HG03108 (cell line): ENCODE measurements around the gene LDB1.

Experiments
- ATAC-seq: cut with Tn5 transposase; IDR thresholded peaks from one replicate; pipeline ENCODE4 v1.9.1; 2021; ENCODE audit warnings: moderate library complexity; ENCODE audit not compliant: unreplicated experiment

Gene LDB1, protein sequence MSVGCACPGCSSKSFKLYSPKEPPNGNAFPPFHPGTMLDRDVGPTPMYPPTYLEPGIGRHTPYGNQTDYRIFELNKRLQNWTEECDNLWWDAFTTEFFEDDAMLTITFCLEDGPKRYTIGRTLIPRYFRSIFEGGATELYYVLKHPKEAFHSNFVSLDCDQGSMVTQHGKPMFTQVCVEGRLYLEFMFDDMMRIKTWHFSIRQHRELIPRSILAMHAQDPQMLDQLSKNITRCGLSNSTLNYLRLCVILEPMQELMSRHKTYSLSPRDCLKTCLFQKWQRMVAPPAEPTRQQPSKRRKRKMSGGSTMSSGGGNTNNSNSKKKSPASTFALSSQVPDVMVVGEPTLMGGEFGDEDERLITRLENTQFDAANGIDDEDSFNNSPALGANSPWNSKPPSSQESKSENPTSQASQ

DNA sequence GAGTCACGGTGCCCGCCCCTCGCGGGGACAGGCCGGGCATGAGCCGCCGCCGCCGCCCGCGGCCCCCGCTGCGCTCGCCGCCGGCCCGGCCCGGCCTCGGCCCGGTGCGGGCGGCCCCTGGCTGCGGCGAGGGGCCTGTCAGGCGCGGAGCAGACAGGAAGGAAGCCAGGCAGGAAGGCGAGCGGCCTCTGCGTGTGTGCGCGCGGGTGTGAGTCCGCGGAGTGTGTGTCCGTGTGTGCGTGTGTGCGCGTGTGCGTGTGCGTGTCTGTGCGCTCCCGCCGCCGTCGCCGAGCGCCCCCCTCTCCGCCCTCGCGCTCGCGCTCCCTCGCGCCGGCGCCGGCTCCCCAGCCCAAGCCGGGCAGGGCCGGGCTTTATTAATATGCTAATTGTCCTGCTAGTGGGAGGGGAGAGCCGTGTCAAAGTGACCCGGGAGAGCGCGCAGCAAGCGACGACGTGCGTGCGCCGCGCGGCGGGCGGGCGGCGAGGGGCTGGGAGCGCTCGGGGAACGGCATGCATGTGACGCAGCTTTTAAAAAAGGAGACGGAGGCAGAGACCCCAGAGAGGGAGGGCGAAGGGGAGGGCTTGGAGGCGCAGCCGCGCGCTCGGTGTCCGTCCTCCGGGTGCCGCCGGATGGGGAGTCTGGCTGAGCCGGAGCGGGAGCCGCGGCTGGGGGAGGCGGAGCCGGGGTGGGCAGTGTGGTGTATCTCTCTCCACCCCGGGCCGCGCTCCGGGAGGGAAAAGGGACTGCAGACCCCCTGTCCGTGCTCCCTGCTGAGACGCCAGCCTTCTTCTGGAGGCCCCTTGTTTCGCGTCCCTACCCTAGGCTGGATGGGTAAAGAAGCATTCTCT, at the start of gene LDB1:
Gene LDB1, minus strand, starts transcription at position 227 of the 849 bp plus-strand sequence. CDS start 258 bp downstream, outside the sequence.
- peak; percentile 60 for ATAC-seq

DNA sequence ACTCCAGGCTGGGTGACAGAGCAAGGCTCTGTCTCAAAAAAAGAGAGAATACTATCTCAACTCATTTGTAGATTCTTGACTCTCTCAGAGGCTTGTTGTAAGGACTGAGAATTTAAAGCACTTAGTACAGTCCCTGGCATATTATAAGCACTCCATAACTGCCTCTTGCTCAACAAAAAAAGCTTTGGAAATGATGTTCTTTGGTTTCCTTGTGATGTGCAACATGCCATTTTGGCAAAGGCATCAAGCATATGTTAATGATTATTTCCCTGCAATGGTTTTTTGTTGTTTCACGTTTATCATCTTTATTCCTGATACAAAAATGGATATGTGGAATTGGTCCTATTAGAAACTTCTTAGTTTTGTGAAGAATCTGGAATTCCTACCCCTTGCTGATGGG, 47.7 kb upstream of the LDB1 start:
- ATAC-seq, result no peak

DNA sequence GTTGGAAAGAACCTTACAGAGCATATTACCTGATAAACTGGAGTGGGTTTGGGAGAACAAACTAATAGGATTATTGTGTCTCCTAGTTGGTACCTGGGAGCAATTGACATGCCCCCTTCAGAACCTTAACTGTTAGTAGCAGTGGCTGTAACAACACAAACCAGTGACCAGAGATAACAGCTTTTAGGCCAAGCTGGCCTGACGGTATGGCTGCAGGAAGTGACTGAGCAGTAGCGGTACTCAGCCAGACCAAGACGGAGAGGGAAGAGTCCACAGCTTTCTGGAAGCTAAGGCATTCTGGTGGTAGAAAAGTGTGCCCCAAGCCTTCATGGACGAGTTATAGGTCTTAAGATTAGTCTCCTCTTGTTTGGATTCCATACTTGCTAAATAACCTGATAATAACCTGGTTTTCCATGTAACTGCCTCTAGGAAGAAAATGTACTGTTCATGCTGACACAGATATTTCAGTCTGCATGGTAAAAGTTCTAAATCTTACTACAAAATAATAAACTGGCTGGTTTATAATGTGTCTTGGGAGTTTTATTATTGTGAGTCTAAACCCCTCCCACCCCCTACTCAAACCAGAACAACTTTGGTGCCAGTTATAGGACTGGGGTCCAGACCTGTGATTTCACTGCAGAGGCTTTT, 43.3 kb upstream of the LDB1 start:
- no peak for ATAC-seq

DNA sequence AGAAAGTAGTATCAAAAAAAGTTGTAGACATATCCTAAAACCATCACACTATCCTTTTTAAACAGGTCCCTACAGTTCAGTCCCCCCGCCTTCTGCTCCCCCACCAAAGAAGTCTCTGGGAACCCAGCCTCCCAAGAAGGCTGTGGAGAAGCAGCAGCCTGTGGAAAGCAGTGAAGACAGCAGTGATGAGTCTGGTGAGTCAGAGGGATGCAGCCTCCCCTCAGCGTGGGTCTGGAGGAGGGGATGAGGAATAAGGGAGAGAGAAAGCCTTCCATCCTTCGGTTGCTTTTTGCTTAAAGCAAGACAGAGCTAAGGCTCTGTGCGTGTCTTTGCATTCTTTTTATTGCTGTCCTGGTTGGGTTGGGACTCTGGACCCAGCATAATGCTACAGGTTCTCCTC, 39.7 kb upstream of the LDB1 start:
- ATAC-seq, result no peak

DNA sequence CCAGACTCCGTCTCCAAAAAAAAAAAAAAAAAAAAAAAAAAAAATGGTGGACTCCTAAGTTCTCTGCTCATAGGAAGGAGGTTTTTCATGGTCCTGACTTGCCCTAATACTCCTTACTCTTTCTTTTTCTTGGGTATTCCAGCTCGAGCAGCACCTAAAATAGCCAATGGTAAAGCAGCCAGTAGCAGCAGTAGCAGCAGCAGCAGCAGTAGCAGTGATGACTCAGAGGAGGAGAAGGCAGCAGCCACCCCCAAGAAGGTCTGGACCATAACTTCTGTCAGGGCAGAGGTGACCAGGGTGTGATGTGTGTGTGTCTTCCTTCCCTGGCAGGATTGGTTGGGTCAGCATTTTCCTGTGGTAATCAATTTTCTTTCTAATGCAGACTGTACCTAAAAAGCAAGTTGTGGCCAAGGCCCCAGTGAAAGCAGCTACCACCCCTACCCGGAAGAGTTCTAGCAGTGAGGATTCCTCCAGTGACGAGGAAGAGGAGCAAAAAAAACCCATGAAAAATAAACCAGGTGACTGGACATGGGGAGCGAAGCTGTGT, 39.0 kb upstream of the LDB1 start:
- ATAC-seq, result no peak

DNA sequence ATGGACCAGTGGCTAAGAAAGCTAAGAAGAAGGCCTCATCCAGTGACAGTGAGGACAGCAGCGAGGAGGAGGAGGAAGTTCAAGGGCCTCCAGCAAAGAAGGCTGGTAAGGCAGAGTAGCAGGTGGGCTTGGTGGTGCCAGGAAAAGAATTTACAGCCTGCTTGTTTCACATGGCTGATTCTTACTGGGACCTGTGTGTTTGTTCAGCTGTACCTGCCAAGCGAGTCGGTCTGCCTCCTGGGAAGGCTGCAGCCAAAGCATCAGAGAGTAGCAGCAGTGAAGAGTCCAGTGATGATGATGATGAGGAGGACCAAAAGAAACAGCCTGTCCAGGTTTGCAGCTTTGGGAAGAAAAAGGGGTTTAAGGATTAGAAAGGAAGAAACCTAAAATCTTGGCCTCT, 37.1 kb upstream of the LDB1 start:
- ATAC-seq, result no peak

DNA sequence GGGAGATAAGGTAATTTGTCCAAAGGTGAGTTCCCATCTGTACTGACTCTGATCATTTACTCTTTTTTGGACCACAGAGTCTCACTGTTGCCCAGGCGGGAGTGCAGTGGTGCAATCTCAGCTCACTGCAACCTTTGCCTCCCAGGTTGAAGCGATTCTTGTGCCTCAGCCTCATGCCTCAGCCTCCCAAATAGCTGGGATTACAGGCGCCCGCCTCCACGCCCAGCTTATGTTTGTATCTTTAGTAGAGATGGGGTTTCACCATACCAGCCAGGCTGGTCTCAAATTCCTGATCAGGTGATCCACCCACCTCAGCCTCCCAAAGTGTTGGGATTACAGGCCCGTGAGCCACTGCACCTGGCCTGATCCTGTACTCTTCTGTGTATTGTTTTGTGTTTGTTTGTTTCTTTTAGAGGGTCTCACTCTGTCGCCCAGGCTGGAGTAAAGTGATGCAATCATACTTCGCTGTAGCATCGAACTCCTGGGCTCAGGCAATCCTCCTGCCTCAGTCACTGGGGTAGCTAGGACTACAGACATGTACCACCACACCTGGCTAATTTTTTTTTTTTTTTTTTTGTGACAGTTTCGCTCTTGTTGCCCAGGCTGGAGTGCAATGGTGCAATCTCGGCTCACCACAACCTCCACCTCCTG, 34.4 kb upstream of the LDB1 start:
- ATAC-seq, result no peak

DNA sequence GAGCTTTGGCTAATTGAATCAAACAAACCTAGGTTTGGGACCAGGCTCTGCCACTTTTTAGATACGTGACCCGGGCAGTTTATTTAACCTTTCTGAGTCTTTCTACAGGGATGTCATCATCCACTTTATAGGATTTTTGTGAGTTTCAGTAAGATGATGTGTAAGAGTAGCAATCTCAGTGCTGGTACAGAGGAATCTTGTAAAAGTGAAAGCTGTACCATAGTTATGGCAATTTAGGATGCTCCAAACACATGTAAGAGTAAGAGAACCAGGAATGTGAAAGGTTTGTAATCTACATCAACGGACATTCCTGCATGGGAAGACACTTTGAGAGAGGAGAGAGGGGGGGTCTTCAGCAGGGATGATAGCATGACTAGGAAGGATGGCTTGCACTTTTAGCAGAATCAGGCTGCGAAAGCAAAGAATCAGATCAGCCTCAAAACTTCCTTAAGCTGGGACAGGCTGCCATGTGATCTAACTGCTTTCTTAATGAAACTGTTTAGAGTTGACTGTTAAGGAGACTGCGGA, 33.0 kb upstream of the LDB1 start:
- no peak for ATAC-seq

DNA sequence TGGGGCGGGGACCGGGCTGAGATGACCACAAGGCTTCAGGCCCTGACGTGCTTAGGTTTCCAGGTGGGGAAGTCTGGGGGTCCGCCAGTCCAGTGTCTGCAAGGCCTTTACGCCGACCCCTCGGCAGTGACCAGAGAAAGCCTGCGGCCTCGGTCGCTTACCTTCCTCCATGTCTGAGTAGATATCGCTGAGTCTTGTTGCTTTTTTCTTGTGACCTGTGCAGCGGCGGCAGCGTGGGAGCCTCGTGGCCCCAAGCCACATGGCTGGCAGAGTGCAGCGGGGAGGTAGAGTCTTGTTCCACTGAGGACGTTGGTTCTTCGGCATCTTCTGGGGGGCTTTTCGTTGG, 32.4 kb upstream of the LDB1 start:
- ATAC-seq, result peak; percentile 3

DNA sequence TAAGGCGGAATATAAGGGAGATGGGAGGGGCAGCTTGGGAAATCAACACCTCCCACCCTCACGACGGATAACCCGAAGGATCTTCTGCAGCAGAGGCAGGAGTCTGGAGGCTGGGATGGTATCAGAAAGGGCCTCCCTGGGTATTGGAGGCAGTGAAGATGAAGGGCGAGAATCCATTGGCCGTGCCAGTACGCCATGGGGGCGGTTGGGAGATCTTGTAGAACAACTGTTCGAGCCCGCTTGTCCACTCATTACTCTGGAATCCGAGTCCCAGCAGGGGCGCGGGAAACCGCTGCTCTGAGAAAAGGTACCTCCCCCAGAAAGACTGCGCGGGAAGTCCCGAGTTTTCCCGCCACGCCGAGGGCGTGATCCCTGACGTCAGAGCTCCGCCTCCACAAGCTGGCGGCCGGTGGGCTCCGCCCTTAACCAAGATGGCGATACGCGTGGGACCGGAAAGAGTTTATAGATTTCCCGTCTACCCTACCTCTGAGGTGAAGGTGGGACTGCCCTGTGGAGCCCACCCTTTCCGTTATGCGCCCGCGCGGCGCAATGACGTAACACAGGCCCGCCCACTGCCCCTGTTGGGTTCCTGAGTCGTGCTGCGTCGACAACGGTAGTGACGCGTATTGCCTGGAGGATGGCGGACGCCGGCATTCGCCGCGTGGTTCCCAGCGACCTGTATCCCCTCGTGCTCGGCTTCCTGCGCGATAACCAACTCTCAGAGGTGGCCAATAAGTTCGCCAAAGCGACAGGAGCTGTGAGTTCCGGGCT, 31.8 kb upstream of the LDB1 start, which contains the start of gene NOLC1:
Gene NOLC1, plus strand, starts transcription at position 616 of the 771 bp plus-strand sequence. Its CDS starts 22 bp downstream, at position 638.
- ATAC-seq, result peak; percentile 94

DNA sequence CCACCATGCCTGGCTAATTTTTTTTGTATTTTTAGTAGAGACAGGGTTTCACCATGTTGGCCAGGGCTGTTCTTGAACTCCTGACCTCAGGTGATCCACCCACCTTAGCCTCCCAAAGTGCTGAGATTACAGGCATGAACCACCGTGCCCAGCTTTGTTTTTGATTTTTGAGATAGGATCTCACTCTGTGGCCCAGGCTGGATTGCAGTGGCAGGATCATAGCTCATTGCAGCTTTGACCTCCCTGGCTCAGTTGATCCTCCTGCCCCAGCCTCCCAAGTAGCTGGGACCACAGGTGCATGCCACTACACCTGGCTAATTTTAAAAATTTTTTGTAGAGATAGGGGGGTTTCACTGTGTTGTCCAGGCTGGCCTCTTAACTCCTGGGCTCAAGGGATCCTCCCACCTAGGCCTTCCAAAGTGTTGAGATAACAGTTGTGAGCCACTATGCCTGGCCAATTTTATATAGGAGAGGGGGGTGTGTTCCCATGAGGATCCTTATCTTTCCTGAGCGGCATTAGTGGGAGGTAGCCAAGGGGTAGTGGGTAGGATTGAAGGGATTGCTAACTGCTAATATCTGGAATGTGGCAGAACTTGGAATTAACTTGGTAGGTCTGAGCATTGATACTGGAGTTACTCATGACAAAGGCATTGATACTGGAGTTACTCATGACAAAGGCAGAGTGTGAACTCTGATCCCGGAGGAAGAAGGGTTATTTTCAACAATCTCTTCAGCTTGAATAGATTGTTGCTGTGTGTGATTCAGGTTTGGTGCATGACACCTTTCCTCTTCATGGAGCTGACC, 31.0 kb upstream of the LDB1 start:
- ATAC-seq, result no peak

DNA sequence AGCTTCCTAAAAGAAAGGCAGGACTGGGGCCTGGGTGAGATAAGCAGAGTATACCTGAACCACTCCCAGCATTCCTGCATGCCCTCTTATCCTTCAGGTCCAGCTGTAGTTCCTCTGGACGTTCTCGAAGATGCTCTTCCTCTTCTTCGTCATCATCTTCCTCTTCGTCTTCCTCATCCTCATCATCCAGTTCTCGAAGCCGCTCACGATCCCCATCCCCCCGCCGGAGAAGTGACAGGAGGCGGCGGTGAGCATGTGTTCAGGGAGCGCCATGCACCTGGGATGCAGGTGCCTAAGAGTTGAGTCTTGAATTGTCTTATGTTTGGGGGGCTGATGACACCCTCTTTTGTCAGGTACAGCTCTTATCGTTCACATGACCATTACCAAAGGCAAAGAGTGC, 28.1 kb upstream of the LDB1 start:
- ATAC-seq, result no peak

DNA sequence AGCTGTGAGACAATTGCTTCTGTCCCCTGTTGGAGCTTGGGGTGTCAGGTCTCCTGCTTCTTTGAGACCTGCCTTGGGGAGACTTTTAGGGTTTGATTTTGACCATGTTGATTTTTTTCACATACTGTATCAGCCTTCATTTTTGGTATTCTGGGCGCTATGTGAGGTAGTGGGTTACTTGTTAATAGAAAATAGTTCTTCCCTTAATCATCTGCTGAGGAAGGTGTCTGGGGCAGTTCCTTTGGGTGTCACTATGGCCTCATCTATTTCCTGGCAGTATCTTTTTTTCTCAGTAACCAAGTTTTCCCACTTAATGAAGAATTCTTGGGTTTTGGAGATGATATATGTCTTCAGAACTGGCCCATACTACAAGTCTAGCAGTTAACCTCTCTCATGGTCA, 27.4 kb upstream of the LDB1 start:
- no peak for ATAC-seq

DNA sequence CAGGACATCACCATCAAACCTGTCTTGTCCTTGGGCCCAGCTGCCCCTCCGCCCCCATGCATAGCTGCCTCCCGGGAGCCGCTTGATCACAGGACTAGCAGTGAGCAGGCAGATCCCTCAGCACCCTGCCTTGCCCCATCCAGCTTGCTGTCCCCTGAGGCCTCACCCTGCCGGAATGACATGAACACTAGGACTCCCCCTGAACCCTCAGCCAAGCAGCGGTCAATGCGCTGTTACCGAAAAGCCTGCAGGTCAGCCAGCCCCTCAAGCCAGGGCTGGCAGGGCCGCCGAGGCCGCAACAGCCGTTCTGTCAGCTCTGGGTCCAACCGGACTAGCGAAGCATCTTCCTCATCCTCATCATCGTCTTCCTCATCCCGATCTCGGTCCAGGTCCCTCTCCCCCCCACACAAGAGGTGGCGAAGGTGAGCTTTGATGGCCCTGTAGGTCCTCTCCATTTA, 26.8 kb upstream of the LDB1 start:
- ATAC-seq, result no peak

DNA sequence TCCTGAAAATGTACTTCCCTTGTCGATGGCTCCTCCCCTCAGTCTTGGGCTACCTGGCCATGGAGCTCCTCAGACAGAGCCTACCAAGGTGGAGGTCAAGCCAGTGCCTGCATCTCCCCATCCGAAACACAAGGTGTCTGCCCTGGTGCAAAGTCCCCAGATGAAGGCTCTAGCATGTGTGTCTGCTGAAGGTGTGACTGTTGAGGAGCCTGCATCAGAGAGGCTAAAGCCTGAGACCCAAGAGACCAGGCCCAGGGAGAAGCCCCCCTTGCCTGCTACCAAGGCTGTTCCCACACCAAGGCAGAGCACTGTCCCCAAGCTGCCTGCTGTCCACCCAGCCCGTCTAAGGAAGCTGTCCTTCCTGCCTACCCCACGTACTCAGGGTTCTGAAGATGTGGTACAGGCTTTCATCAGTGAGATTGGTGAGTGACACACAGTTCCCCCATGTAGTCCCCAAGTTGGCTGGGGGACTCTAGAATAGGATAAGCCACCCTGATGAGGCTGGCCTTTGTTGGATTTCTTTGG, 21.5 kb upstream of the LDB1 start:
- ATAC-seq, result no peak

DNA sequence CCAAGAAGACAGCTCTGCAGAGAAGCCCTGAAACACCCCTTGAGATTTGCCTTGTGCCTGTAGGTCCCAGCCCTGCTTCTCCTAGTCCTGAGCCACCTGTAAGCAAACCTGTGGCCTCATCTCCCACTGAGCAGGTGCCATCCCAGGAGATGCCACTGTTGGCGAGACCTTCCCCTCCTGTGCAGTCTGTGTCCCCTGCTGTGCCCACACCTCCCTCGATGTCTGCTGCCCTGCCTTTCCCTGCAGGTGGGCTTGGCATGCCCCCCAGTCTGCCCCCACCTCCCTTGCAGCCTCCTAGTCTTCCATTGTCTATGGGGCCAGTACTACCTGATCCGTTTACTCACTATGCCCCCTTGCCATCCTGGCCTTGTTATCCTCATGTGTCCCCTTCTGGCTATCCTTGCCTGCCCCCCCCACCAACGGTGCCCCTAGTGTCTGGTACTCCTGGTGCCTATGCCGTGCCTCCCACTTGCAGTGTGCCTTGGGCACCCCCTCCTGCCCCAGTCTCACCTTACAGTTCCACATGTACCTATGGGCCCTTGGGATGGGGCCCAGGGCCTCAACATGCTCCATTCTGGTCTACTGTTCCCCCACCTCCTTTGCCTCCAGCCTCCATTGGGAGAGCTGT, 20.9 kb upstream of the LDB1 start:
- no peak for ATAC-seq

DNA sequence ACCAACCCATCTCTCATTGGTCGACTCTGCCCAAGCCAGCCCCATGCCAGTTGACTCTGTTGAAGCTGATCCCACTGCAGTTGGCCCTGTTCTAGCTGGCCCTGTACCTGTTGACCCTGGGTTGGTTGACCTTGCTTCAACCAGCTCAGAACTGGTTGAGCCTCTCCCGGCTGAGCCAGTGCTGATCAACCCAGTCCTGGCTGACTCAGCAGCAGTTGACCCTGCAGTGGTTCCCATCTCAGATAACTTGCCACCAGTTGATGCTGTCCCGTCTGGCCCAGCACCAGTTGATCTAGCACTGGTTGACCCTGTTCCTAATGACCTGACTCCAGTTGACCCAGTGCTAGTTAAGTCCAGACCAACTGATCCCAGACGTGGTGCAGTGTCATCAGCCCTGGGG, 20.1 kb upstream of the LDB1 start:
- no peak for ATAC-seq
